ENCODE data around the gene MEGF6.

Gene MEGF6

DNA sequence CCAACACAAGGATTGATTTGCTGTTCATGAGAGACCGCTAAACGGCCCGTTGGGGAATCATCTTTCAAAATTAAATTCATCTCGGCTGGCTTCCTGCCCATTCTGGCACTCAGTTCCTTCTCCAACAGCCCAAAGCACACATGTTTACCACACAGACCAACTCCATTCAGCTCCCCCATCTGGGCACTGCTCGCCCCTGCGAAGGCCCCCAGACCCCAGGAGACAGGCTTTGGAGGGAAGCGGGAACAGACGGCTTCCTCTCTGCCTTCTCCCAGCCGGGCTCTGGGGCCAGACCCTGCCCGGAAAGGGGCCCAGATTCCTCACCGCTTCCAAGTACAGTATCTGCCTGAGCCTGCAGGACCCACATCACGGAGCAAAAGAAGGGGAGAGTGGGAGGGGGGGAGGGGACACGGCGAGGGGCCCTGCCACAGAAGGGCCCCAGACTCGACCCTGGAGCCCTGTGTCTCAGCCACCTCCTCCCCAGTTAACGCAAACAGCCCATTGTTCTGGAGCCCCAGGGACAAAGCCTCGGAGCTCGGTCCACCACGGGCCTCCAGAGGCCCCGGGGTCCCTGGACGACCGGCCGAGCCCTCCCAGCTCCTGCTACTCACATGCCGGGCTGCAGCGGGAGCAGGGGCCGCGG lies 660 bp downstream of the MEGF6 start:
- H3K27ac Mint-ChIP-seq: no peak overlapping the region
- peak overlapping the region; percentile 57 for H3K4me3 Mint-ChIP-seq
- H3K27me3 Mint-ChIP-seq: peaks cover 36% of the 10 kb centered on the region
- H3K36me3 Mint-ChIP-seq (ENCODE audit: low read depth): no peaks in the 10 kb centered on the region
- peaks cover 11% of the 10 kb centered on the region for H3K4me1 Mint-ChIP-seq (ENCODE audit: low read depth)
- no peak for DNase-seq
- H3K9me3 Mint-ChIP-seq: no peaks in the 10 kb centered on the region

DNA sequence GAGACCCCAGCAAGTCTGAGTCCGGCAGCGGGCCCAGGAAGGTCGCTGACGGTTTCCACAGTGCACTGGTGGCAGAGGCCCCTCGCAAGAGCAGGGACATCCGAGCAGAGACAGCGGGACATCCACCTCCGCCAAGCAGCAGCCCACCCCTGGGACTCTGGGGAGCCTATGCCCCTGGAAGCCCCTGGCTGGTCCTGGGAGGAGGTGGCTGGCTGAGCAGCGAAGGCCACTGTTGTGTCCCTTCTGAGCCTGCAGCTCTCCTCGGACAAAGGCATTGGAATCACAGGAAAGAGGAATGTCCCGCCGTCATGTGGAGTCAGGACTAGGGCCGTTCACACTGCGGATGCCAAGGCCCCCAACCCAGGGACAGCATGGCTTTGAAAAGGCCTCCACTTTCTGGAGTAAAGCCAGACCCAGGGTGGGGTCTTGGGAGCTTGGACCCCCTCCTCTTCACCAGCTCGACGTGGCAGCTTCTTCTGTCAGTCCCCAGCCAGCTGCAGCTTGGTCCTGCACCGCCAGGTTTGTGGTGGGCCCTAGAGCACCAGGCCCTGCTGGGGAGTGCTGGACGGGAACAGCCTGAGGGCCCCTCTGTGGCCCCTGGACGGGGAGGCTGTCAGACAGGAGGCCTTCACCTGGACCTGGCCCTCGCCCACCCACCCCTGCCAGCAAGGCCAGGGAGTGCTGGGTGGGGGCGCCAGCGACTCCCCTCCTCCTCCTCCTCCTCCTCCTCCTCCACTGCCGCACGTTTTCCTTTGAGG lies 1.4 kb downstream of the MEGF6 start:
- no peaks in the 10 kb centered on the region for H3K36me3 Mint-ChIP-seq (ENCODE audit: low read depth)
- DNase-seq: no peak
- H3K27me3 Mint-ChIP-seq: peaks cover 36% of the 10 kb centered on the region
- no peak overlapping the region for H3K27ac Mint-ChIP-seq
- peaks cover 11% of the 10 kb centered on the region for H3K4me1 Mint-ChIP-seq (ENCODE audit: low read depth)
- no peaks in the 10 kb centered on the region for H3K9me3 Mint-ChIP-seq
- no peak overlapping the region for H3K4me3 Mint-ChIP-seq

DNA sequence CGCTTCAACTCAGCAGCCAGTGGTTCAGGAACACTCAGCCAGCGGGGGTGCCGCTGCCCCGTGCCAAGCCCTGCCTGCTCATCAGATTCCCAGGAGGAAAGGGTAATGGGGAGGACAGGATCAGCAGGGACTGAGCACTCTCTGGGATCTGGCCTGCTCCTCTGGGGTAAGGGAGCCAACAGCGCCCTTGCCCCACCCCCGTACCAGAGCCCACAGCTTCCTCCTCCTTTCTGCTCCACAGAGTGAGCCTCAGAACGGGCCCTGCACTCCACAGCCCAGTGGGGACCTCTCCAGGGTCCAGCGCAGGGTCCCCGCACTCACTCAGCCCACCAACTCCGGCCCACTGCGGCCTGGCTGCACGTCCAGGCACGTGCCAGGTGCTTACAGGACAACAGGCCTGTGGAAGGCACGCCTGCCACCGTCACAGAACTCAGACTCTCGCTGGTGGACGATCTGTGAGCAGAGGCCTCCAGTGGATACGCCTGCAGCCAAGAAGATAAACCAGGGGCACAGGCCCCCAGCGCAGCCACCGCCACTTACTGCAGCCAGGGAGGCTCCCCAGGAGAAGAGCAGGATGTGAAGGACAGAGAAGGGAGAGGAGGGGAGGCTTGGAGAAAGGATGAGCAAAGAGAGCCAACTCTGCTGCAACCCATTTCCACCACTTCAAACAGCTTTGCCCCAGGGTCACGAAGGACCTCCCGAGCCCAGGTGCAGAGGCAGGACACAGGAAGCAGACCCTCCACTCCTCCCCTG lies 2.1 kb downstream of the MEGF6 start:
- H3K27me3 Mint-ChIP-seq: peaks cover 36% of the 10 kb centered on the region
- H3K27ac Mint-ChIP-seq: no peak overlapping the region
- H3K4me1 Mint-ChIP-seq (ENCODE audit: low read depth): peaks cover 11% of the 10 kb centered on the region
- no peaks in the 10 kb centered on the region for H3K36me3 Mint-ChIP-seq (ENCODE audit: low read depth)
- H3K9me3 Mint-ChIP-seq: no peaks in the 10 kb centered on the region
- DNase-seq: no peak
- H3K4me3 Mint-ChIP-seq: no peak overlapping the region

DNA sequence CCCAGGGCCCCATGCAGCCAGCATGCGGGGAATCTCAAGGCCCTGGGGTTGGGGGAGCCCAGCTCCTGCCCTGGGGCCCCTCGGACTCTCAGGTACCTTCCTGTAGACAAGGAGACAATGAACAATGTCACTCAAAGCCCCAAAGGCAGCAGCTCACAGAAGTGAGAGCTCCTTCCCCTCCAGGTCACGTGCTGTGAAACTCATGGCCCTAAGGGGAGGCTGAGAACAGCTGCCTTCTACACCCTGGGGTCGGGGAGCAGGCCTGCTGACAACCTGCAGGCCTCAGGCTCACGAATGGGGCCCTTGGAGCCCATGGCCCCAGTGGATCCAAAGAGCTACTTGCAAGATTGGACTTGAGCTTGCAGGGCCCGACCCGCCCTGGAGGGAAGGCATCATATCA lies 3.2 kb downstream of the MEGF6 start:
- H3K27me3 Mint-ChIP-seq: peaks cover 36% of the 10 kb centered on the region
- no peaks in the 10 kb centered on the region for H3K9me3 Mint-ChIP-seq
- H3K27ac Mint-ChIP-seq: no peak overlapping the region
- no peak for DNase-seq
- no peak overlapping the region for H3K4me3 Mint-ChIP-seq
- H3K4me1 Mint-ChIP-seq (ENCODE audit: low read depth): peaks cover 11% of the 10 kb centered on the region
- no peaks in the 10 kb centered on the region for H3K36me3 Mint-ChIP-seq (ENCODE audit: low read depth)

DNA sequence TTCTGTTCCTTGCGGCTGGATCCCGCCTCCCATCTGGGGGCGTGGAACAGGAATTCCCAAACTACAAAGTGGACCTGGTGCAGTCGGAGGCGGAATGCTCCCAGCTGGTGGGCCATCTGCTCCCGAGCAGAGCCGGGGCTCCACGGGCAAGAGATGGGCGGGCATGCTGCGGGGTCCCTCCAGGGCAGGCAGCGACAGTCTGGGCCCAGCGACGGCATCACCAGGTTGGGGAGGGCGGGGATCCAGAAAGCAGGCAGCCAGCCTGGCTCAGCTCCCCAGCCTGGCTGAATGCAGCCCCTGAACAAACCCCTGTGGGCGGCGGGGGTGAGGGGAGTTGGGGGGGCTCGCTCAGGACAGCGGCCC lies 3.6 kb downstream of the MEGF6 start:
- Mint-ChIP-seq H3K9me3 (no peaks in the 10 kb centered on the region), H3K27me3 (peaks cover 36% of the 10 kb centered on the region), H3K4me1 (ENCODE audit: low read depth) (peaks cover 11% of the 10 kb centered on the region), H3K36me3 (ENCODE audit: low read depth) (no peaks in the 10 kb centered on the region), H3K4me3 (no peak overlapping the region), H3K27ac (no peak overlapping the region)
- DNase-seq: no peak

DNA sequence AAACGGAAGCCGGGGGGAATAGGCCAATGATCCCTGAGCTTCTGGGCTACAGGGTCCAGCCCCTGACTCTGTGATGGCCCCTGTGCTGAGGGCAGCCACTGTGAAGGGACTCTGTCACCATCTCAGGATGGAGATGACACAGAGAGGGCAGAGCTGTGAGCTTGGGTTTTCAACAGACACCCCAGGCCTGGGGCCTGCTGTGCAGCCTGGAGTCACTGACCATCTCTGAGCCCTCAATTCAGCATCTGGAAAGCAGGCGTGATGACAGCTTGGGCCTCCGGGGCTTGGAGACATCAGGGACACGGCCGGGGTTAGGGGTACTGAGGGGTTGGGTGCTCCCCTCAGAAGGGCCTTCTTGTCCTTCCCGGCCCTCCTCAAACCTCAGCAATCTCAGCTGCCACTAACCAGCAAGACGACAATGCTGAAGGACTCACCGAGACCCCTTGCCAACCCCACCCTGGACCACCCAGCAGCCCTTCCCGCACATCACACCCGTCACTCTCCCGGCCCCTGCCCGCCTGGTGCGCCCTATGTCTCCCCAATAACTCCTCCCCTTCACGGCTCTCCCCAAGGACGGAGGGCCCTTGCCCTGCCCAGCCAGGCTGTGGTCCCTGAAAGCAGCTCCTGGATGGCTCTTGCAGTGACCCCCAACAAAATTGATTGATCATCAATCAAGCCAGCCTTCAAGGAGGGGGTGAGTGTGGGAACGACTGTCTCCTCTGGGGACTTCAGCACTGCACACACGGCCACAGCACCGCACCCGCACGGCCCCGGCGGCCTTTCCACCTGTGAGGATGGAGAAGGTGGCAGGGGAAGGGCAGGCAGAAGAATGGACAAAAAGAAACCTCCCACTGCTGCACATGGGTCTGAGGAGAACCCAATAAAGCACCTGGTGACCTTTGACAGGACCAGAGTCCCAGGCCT lies 4.3 kb downstream of the MEGF6 start:
- Mint-ChIP-seq H3K27ac (no peak overlapping the region), H3K9me3 (no peaks in the 10 kb centered on the region), H3K4me1 (ENCODE audit: low read depth) (peaks cover 11% of the 10 kb centered on the region), H3K27me3 (peaks cover 32% of the 10 kb centered on the region), H3K4me3 (no peak overlapping the region), H3K36me3 (ENCODE audit: low read depth) (no peaks in the 10 kb centered on the region)
- DNase-seq: no peak

DNA sequence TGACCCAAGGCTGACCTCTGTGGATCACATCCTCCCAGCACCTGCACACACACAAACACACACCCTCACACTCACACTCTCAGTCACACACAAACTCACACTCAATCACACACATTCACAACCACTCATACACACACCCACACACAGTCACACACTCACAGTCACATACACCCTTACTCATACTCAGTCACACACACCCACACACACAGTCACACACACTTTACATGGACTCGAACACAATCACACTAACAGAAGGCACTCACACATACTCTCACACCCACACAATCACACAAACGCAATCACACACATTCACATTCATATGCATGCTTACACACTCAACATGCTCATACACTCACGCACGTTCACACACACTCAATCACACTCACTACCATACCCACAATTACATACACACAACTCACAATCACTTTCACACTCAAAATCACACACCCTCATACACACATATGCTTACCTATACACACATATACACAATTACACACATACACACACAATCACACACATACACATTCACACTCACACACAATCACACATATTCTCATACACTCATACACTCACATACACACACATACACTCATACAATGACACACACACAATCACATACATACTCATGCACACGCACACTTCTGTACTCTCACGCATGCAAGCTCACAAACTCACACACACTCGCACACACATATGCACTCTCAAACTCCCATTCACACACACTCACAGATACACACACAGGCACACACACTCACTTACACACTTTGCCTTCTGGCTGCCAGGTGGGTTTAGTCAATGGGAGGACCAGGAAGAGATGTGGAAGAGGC lies 6.1 kb downstream of the MEGF6 start:
- peaks cover 3% of the 10 kb centered on the region for H3K4me1 Mint-ChIP-seq (ENCODE audit: low read depth)
- no peaks in the 10 kb centered on the region for H3K9me3 Mint-ChIP-seq
- no peak for DNase-seq
- H3K4me3 Mint-ChIP-seq: no peak overlapping the region
- H3K36me3 Mint-ChIP-seq (ENCODE audit: low read depth): no peaks in the 10 kb centered on the region
- peaks cover 21% of the 10 kb centered on the region for H3K27me3 Mint-ChIP-seq
- H3K27ac Mint-ChIP-seq: no peak overlapping the region

DNA sequence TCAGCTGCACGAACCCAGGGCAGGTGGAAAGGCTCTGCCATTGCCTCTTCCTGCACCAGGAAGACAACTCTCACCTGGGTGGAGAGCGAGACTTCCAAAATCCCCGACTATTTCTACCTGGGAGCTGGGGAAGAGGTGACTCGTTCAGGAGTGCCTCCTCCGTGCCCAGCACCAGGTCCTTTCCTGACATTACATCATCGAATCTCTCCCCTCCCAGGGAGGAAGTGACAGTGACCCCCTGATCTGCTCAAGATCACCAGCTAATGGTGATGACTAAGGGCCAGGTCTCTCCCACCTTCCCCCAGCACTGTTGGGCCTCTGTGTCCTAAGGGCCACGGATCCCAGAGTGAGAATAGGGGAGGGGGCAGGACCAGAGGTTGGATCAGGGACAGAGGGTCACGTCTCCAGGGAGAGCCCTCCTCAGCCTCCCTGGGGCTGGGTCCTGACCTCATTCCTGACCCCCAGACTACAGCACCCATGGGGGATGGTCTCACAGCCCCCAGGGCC lies 6.8 kb downstream of the MEGF6 start:
- H3K27me3 Mint-ChIP-seq: peaks cover 16% of the 10 kb centered on the region
- no peak overlapping the region for H3K4me3 Mint-ChIP-seq
- no peaks in the 10 kb centered on the region for H3K9me3 Mint-ChIP-seq
- DNase-seq: no peak
- no peak overlapping the region for H3K27ac Mint-ChIP-seq
- H3K4me1 Mint-ChIP-seq (ENCODE audit: low read depth): peaks cover 3% of the 10 kb centered on the region
- H3K36me3 Mint-ChIP-seq (ENCODE audit: low read depth): no peaks in the 10 kb centered on the region

DNA sequence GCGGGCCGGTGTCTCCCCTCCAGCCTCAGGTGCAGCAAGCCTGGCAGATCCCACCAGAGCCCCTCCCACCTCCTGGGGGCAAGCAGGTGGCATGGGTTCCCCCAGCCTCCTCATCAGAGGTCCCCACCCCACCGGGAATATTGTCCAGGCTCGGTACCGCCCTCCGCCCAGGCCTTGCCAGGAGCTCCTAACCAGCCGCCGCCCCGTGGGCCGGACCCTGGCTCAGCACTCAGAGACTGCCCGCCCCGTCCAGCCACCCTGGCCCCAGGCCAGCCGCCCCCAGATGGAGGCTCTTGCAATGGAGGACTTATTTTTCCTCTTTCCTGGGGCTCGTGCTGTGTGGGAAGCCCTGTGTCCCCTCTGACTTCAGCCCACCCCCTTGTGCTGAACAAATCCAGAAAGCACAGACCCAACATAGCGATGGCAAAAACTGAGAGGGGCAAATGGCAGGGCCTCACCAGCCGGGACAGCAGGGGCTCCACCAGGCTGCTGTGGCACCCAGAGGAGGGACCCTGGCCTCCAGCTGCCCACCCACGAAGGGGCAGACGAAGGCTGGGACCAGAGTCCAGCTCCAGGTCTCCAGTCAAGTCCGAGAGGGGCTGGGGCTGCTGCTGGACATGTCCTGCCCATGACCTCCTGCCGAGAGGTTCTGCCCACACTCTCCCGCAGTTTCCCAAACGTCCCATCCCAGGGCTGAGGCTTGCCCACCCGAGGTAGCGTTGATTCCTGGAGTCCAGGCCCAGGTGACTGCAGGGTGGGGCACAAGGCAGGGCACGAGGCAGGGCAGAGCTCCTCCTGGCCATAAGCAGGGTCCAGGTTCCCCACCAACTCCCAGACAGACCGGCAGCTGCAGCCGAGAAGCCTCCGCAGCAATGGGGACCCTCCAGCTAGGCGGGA lies 7.5 kb downstream of the MEGF6 start:
- H3K4me1 Mint-ChIP-seq (ENCODE audit: low read depth): peaks cover 3% of the 10 kb centered on the region
- H3K9me3 Mint-ChIP-seq: no peaks in the 10 kb centered on the region
- no peak for DNase-seq
- H3K27ac Mint-ChIP-seq: no peak overlapping the region
- H3K4me3 Mint-ChIP-seq: no peak overlapping the region
- H3K27me3 Mint-ChIP-seq: peaks cover 9% of the 10 kb centered on the region
- no peaks in the 10 kb centered on the region for H3K36me3 Mint-ChIP-seq (ENCODE audit: low read depth)

DNA sequence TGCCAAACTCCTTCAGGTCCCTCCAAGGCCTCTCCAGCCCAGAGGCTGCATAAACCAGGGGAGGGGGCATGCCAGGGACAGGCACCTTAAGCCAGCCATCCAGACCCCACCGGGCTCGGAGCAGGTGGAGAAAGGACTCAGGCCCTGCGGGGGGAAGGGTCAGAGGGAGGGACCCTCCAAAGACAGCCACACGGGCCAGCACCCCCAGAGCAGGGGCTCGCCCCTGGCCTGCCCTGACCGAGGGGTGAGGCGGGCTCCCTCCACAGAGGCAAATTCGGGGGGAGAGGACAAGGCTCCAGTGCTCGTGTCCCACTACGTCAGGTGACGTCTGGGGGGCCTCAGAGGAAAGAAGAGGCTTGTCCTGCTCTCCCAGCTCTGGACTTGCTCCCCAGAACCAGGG lies 8.2 kb downstream of the MEGF6 start:
- Mint-ChIP-seq H3K27me3 (peaks cover 2% of the 10 kb centered on the region), H3K36me3 (ENCODE audit: low read depth) (no peaks in the 10 kb centered on the region), H3K9me3 (no peaks in the 10 kb centered on the region), H3K4me3 (no peak overlapping the region), H3K27ac (no peak overlapping the region), H3K4me1 (ENCODE audit: low read depth) (peaks cover 5% of the 10 kb centered on the region)
- no peak for DNase-seq

DNA sequence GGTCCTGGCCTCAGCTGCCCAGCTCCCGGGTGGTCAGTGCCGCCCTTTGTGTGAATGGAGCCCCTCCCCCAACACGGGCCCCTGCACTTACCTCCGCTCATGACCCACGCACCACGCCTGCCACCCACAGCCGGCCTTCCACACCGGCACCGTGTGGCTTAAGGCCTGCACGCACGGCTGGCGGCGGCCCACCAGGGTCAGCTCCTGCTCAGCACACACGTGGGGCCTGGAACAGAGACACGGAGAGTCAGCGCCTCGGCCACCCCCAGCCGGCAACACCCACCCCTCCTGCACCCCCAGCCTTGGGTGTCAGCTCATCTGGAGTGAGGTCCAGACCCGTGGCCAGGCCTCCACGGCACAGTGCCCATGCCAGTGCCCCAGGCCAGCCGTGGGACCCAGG lies 8.9 kb downstream of the MEGF6 start:
- DNase-seq: no peak
- no peak overlapping the region for H3K4me3 Mint-ChIP-seq
- H3K9me3 Mint-ChIP-seq: no peaks in the 10 kb centered on the region
- peaks cover 13% of the 10 kb centered on the region for H3K4me1 Mint-ChIP-seq (ENCODE audit: low read depth)
- H3K36me3 Mint-ChIP-seq (ENCODE audit: low read depth): no peaks in the 10 kb centered on the region
- no peak overlapping the region for H3K27ac Mint-ChIP-seq
- H3K27me3 Mint-ChIP-seq: no peaks in the 10 kb centered on the region

DNA sequence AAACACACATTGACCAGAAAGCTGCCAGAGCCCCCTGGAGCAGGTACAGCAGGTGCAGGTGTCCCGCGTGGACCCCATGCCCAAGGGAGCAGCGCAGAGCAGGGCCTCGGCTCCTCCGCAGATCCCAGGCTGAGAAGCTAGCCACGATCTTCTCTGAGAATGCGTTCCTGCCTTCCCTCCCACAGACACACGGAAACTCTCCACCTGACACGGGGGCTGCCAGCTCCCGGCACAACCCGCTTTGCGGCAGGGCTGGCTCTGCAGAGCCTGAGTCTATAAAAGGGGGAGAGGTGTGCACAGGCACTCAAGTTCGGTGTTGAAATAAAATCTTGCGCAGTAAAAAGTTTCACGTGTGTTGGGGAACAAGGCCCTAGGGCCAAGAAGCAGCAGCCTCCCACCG lies 9.6 kb downstream of the MEGF6 start:
- Mint-ChIP-seq H3K36me3 (ENCODE audit: low read depth) (no peaks in the 10 kb centered on the region), H3K4me1 (ENCODE audit: low read depth) (peaks cover 18% of the 10 kb centered on the region), H3K9me3 (no peaks in the 10 kb centered on the region), H3K27me3 (no peaks in the 10 kb centered on the region), H3K27ac (no peak overlapping the region), H3K4me3 (no peak overlapping the region)
- DNase-seq: no peak

DNA sequence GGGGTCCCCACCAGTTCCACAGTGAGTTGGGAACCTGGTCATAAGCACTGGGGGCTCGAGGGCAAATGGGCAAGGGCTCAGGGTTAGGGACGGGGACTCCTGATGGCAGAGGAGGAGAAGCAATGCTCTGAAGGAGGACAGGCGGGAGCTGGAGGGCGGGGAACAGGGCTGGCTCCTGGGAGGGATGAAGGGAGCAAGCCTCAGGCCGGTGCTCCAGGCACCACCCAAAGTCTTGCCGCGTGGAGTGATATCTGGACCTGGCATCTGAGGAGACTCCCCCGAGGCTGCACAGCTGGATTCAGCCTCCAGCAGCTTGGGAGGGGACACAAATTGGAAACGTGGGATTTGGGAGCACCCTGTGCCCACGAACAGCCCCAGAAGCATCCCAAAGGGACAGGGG lies 11.0 kb downstream of the MEGF6 start:
- H3K27me3 Mint-ChIP-seq: no peaks in the 10 kb centered on the region
- H3K36me3 Mint-ChIP-seq (ENCODE audit: low read depth): no peaks in the 10 kb centered on the region
- peaks cover 18% of the 10 kb centered on the region for H3K4me1 Mint-ChIP-seq (ENCODE audit: low read depth)
- no peak overlapping the region for H3K27ac Mint-ChIP-seq
- no peak overlapping the region for H3K4me3 Mint-ChIP-seq
- no peaks in the 10 kb centered on the region for H3K9me3 Mint-ChIP-seq
- DNase-seq: no peak
